ENCODE data around the gene VTCN1. TPM values are rescaled to one million over a fixed set of nuclear protein-coding genes. Genes with fewer than 3 reads are reported as not detected.

Gene VTCN1
- total RNA-seq, 6 experiments from 2014 or later = 0.28 to 0.89 (median 0.39) TPM; not detected in 1

GRCh38 chr1:117210386-117210785 lies 341 bp downstream of the VTCN1 start:
- H3K4me1 ChIP-seq = no peaks in the 10 kb centered on the region
- TF ChIP-seq POLR2A (IDR thresholded peaks at IDR 0.05) (no peak), CTCF (IDR thresholded peaks at IDR 0.05) (no peak)
- intact Hi-C loops (cut with DNase I) = no loop called here
- WGBS (ENCODE audit: insufficient coverage, low coverage, low lambda C conversion rate, missing lambda C conversion rate) = no CpG with 5 or more reads among the region's 4 CpGs
- DNase-seq (no peak), ATAC-seq (no peak)
- no peak overlapping the region for H3K27ac ChIP-seq
- H3K4me3 ChIP-seq = no peak overlapping the region
- no peaks in the 10 kb centered on the region for H3K27me3 ChIP-seq
- H3K9me3 ChIP-seq = no peaks in the 10 kb centered on the region
- no peaks in the 10 kb centered on the region for H3K36me3 ChIP-seq

- no peak overlapping the region for H3K4me3 ChIP-seq
- no peak for TF ChIP-seq POLR2A (IDR thresholded peaks at IDR 0.05)
- TF ChIP-seq CTCF (IDR thresholded peaks at IDR 0.05) = no peak
- WGBS (ENCODE audit: insufficient coverage, low coverage, low lambda C conversion rate, missing lambda C conversion rate) = 39% methylated on average over 2 of the region's 3 CpGs
- no peaks in the 10 kb centered on the region for H3K27me3 ChIP-seq
- no peaks in the 10 kb centered on the region for H3K4me1 ChIP-seq
- no peak for ATAC-seq
- no peaks in the 10 kb centered on the region for H3K36me3 ChIP-seq
- intact Hi-C loops (cut with DNase I) = no loop called here
- H3K27ac ChIP-seq = no peak overlapping the region
- no peaks in the 10 kb centered on the region for H3K9me3 ChIP-seq
- DNase-seq = no peak
Measured at GRCh38 chr1:117209094-117209493, 1.6 kb downstream of the VTCN1 start.

- Histone ChIP-seq H3K9me3 (no peaks in the 10 kb centered on the region), H3K4me3 (no peak overlapping the region), H3K36me3 (no peaks in the 10 kb centered on the region), H3K27me3 (no peaks in the 10 kb centered on the region), H3K4me1 (no peaks in the 10 kb centered on the region), H3K27ac (no peak overlapping the region)
- intact Hi-C loops (cut with DNase I) = no loop called here
- 64% methylated on average over 2 of the region's 3 CpGs for WGBS (ENCODE audit: insufficient coverage, low coverage, low lambda C conversion rate, missing lambda C conversion rate)
- ATAC-seq = no peak
- no peak for DNase-seq
- no peak for TF ChIP-seq POLR2A (IDR thresholded peaks at IDR 0.05)
- TF ChIP-seq CTCF (IDR thresholded peaks at IDR 0.05) = no peak
Measured at GRCh38 chr1:117208580-117208979, 2.1 kb downstream of the VTCN1 start.

- no peak overlapping the region for H3K4me3 ChIP-seq
- no peak overlapping the region for H3K27ac ChIP-seq
- TF ChIP-seq CTCF (IDR thresholded peaks at IDR 0.05) (no peak), POLR2A (IDR thresholded peaks at IDR 0.05) (no peak)
- WGBS (ENCODE audit: insufficient coverage, low coverage, low lambda C conversion rate, missing lambda C conversion rate) = 83% methylated on average over 2 of the region's 2 CpGs
- no peaks in the 10 kb centered on the region for H3K36me3 ChIP-seq
- no peaks in the 10 kb centered on the region for H3K9me3 ChIP-seq
- H3K4me1 ChIP-seq = no peaks in the 10 kb centered on the region
- no peak for ATAC-seq
- H3K27me3 ChIP-seq = no peaks in the 10 kb centered on the region
- intact Hi-C loops (cut with DNase I) = no loop called here
- no peak for DNase-seq
Measured at GRCh38 chr1:117205368-117205767, 5.4 kb downstream of the VTCN1 start.

- Histone ChIP-seq H3K9me3 (no peaks in the 10 kb centered on the region), H3K4me3 (no peak overlapping the region), H3K27me3 (no peaks in the 10 kb centered on the region), H3K27ac (no peak overlapping the region), H3K36me3 (no peaks in the 10 kb centered on the region), H3K4me1 (no peaks in the 10 kb centered on the region)
- TF ChIP-seq CTCF (IDR thresholded peaks at IDR 0.05) (no peak), POLR2A (IDR thresholded peaks at IDR 0.05) (no peak)
- ATAC-seq = no peak
- intact Hi-C loops (cut with DNase I) = no loop called here
- no peak for DNase-seq
- WGBS (ENCODE audit: insufficient coverage, low coverage, low lambda C conversion rate, missing lambda C conversion rate) = 64% methylated on average over 1 of the region's 1 CpG
Measured at GRCh38 chr1:117201808-117202207, 8.9 kb downstream of the VTCN1 start.
